ENCODE data around the gene HOXD10.
A peak's percentile ranks its signal among the peaks of the same experiment; 100 is the strongest.

HOXD10 gene

GRCh38 chr2:176132205-176133171, 15.9 kb downstream of the HOXD10 start:
- H3K36me3 ChIP-seq (ENCODE audit: control insufficient read depth, insufficient read depth, low read length): no peaks in the 10 kb centered on the region
- H3K9me3 ChIP-seq (ENCODE audit: control insufficient read depth, low read length): no peaks in the 10 kb centered on the region
- peaks cover 4% of the 10 kb centered on the region for H3K4me1 ChIP-seq (ENCODE audit: control insufficient read depth, insufficient read depth, low read length)
- WGBS, 2 experiments: 5% methylated on average over 33 of the region's 33 CpGs
- peaks cover 100% of the 10 kb centered on the region for H3K27me3 ChIP-seq (ENCODE audit: control insufficient read depth, insufficient read depth, low read length, poor library complexity, severe bottlenecking)
- no peak overlapping the region for H3K27ac ChIP-seq (ENCODE audit: insufficient read depth, low read depth, low read length, poor library complexity, severe bottlenecking)
- no peak overlapping the region for H3K4me3 ChIP-seq (ENCODE audit: insufficient read depth, low read depth, low read length)

DNA sequence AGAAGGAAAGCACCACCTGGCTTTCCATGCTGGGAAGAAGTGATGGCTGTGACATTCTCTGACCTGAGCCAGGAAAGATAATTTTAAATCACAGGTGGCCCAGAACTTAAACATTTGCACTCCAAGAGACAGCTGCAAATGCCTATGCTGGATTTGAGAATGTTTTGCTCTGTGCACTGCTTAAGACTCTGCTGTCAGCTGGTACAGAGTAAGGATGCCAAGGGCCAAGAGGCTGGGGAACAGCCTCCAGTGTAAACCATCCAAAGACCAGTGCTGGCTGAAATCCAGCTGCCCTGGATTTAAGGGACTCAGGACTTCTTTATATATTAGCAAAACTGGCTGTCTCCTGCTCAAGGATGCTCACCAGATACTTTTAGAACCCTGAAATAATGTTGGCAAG, 16.8 kb downstream of the HOXD10 start:
- H3K27me3 ChIP-seq (ENCODE audit: control insufficient read depth, insufficient read depth, low read length, poor library complexity, severe bottlenecking): peaks cover 100% of the 10 kb centered on the region
- H3K9me3 ChIP-seq (ENCODE audit: control insufficient read depth, low read length): no peaks in the 10 kb centered on the region
- H3K4me1 ChIP-seq (ENCODE audit: control insufficient read depth, insufficient read depth, low read length): peaks cover 4% of the 10 kb centered on the region
- H3K4me3 ChIP-seq (ENCODE audit: insufficient read depth, low read depth, low read length): no peak overlapping the region
- H3K27ac ChIP-seq (ENCODE audit: insufficient read depth, low read depth, low read length, poor library complexity, severe bottlenecking): no peak overlapping the region
- no peaks in the 10 kb centered on the region for H3K36me3 ChIP-seq (ENCODE audit: control insufficient read depth, insufficient read depth, low read length)

- no peak overlapping the region for H3K27ac ChIP-seq (ENCODE audit: insufficient read depth, low read depth, low read length, poor library complexity, severe bottlenecking)
- peaks cover 100% of the 10 kb centered on the region for H3K27me3 ChIP-seq (ENCODE audit: control insufficient read depth, insufficient read depth, low read length, poor library complexity, severe bottlenecking)
- H3K9me3 ChIP-seq (ENCODE audit: control insufficient read depth, low read length): no peaks in the 10 kb centered on the region
- 7 to 8% methylated on average over 4 of the region's 4 CpGs for WGBS, 2 experiments
- H3K36me3 ChIP-seq (ENCODE audit: control insufficient read depth, insufficient read depth, low read length): no peaks in the 10 kb centered on the region
- peaks cover 4% of the 10 kb centered on the region for H3K4me1 ChIP-seq (ENCODE audit: control insufficient read depth, insufficient read depth, low read length)
- no peak overlapping the region for H3K4me3 ChIP-seq (ENCODE audit: insufficient read depth, low read depth, low read length)
Observed at GRCh38 chr2:176134035-176134434, 17.5 kb downstream of the HOXD10 start.

DNA sequence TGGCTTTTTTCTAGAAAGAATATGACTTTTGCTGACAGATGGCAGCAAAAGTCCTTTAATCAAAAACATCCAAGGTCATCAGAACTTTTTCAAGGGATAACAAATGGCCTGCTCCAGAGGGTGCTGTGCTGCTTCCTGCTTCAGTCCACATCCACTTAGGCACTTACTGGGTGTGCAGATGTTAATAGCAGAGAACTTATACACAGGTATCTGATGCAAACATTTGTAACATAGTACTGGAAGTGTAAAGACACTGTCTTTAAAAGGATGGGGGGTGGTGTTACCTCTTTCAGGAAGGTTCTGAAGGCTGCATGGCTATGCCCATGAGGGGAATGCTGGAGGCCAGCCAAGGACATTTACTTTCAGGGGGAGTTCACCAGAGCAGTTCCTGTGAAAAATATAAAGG, 18.5 kb downstream of the HOXD10 start:
- peaks cover 100% of the 10 kb centered on the region for H3K27me3 ChIP-seq (ENCODE audit: control insufficient read depth, insufficient read depth, low read length, poor library complexity, severe bottlenecking)
- H3K36me3 ChIP-seq (ENCODE audit: control insufficient read depth, insufficient read depth, low read length): no peaks in the 10 kb centered on the region

DNA sequence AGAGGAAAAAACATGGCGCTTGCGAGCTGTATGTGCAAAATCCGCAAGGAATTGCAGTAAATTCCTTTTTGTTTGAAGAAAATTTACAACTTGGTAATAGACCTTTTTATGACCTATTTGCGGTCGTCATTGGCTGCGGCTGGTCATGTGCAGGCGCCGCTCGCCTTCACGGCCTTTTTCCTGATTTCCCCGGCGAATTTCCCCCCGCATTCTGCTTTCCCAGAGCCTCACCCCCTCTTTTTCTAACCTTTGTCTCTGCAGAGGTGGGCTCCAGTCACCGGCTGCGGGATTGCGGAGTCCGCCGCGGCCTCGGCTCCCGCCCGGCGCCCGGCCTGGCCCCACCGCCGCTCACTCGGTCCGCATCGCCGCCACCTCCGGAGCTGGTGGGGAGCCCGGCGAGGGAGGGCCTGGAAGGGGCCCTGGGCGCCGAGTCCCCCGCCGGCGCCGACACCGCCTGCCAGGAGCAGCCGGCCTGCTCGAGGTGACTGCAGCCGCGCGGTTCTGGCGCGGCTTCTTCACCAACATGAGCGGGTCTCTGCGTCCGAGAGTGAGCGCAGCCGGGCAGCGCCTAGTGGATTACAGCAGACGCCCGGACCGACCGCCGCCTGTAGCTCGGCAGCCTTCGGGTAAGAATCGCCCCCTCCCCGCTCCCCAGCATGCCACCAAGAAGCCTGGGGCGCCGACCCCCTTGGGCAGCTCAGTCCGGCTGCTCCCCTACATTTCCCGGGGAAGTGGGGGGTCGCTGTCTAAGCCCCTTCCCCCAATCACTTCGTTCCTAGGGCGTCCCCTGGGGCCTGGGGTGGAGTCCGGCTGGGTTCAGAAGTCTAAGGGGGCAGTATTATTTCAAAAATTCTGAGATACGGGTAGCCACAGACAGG, 20.0 kb downstream of the HOXD10 start:
- WGBS, 2 experiments: 1% methylated on average over 71 of the region's 71 CpGs
- no peak overlapping the region for H3K27ac ChIP-seq (ENCODE audit: insufficient read depth, low read depth, low read length, poor library complexity, severe bottlenecking)
- no peaks in the 10 kb centered on the region for H3K36me3 ChIP-seq (ENCODE audit: control insufficient read depth, insufficient read depth, low read length)
- H3K4me1 ChIP-seq (ENCODE audit: control insufficient read depth, insufficient read depth, low read length): no peaks in the 10 kb centered on the region
- peaks cover 100% of the 10 kb centered on the region for H3K27me3 ChIP-seq (ENCODE audit: control insufficient read depth, insufficient read depth, low read length, poor library complexity, severe bottlenecking)
- H3K4me3 ChIP-seq (ENCODE audit: insufficient read depth, low read depth, low read length): peak overlapping the region; percentile 11
- H3K9me3 ChIP-seq (ENCODE audit: control insufficient read depth, low read length): no peaks in the 10 kb centered on the region

More for the DNA sequence above, 18.5 kb downstream of the HOXD10 start:
- Histone ChIP-seq H3K9me3 (ENCODE audit: control insufficient read depth, low read length) (no peaks in the 10 kb centered on the region), H3K4me3 (ENCODE audit: insufficient read depth, low read depth, low read length) (no peak overlapping the region), H3K4me1 (ENCODE audit: control insufficient read depth, insufficient read depth, low read length) (peaks cover 4% of the 10 kb centered on the region), H3K27ac (ENCODE audit: insufficient read depth, low read depth, low read length, poor library complexity, severe bottlenecking) (no peak overlapping the region)

- H3K4me1 ChIP-seq (ENCODE audit: control insufficient read depth, insufficient read depth, low read length): no peaks in the 10 kb centered on the region
Observed at GRCh38 chr2:176137252-176137580, 20.6 kb downstream of the HOXD10 start.

GRCh38 chr2:176137906-176138305, 21.3 kb downstream of the HOXD10 start:
- WGBS, 2 experiments: 70% methylated on average over 8 of the region's 8 CpGs
- H3K4me3 ChIP-seq (ENCODE audit: insufficient read depth, low read depth, low read length): no peak overlapping the region
- H3K4me1 ChIP-seq (ENCODE audit: control insufficient read depth, insufficient read depth, low read length): no peaks in the 10 kb centered on the region
- H3K27ac ChIP-seq (ENCODE audit: insufficient read depth, low read depth, low read length, poor library complexity, severe bottlenecking): no peak overlapping the region
- no peaks in the 10 kb centered on the region for H3K9me3 ChIP-seq (ENCODE audit: control insufficient read depth, low read length)
- H3K27me3 ChIP-seq (ENCODE audit: control insufficient read depth, insufficient read depth, low read length, poor library complexity, severe bottlenecking): peaks cover 100% of the 10 kb centered on the region
- no peaks in the 10 kb centered on the region for H3K36me3 ChIP-seq (ENCODE audit: control insufficient read depth, insufficient read depth, low read length)

More at GRCh38 chr2:176137252-176137580, 20.6 kb downstream of the HOXD10 start:
- 2 to 10% methylated on average over 2 of the region's 2 CpGs for WGBS, 2 experiments
- H3K27ac ChIP-seq (ENCODE audit: insufficient read depth, low read depth, low read length, poor library complexity, severe bottlenecking): no peak overlapping the region
- H3K27me3 ChIP-seq (ENCODE audit: control insufficient read depth, insufficient read depth, low read length, poor library complexity, severe bottlenecking): peaks cover 100% of the 10 kb centered on the region
- H3K9me3 ChIP-seq (ENCODE audit: control insufficient read depth, low read length): no peaks in the 10 kb centered on the region
- no peak overlapping the region for H3K4me3 ChIP-seq (ENCODE audit: insufficient read depth, low read depth, low read length)
- H3K36me3 ChIP-seq (ENCODE audit: control insufficient read depth, insufficient read depth, low read length): no peaks in the 10 kb centered on the region

DNA sequence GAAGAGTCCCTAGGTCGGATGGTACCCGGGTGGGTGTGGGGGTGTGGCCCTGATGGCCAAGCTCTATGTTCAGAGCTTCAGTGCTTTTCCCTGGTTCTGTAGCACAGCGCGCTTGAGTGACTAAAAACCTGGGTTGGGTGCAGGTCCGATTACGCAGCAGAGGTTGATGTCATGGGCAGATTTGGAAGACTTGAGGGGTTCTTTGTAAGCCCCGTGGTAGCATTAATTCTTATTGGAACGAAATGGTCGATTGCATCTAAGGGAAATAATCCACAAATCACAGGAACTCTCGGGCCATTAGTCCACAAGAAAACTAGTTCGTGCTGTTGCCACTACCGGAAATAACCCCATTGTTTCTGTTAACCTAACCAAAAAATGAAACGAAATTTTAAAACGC, 21.9 kb downstream of the HOXD10 start:
- 60% methylated on average over 14 of the region's 14 CpGs for WGBS, 2 experiments
- no peak overlapping the region for H3K4me3 ChIP-seq (ENCODE audit: insufficient read depth, low read depth, low read length)

GRCh38 chr2:176138923-176139660, 22.5 kb downstream of the HOXD10 start:
- WGBS, 2 experiments: 72% methylated on average over 28 of the region's 28 CpGs
- Histone ChIP-seq H3K36me3 (ENCODE audit: control insufficient read depth, insufficient read depth, low read length) (no peaks in the 10 kb centered on the region), H3K9me3 (ENCODE audit: control insufficient read depth, low read length) (no peaks in the 10 kb centered on the region), H3K27me3 (ENCODE audit: control insufficient read depth, insufficient read depth, low read length, poor library complexity, severe bottlenecking) (peaks cover 100% of the 10 kb centered on the region), H3K4me1 (ENCODE audit: control insufficient read depth, insufficient read depth, low read length) (no peaks in the 10 kb centered on the region), H3K27ac (ENCODE audit: insufficient read depth, low read depth, low read length, poor library complexity, severe bottlenecking) (no peak overlapping the region), H3K4me3 (ENCODE audit: insufficient read depth, low read depth, low read length) (no peak overlapping the region)

More for the DNA sequence above, 21.9 kb downstream of the HOXD10 start:
- H3K9me3 ChIP-seq (ENCODE audit: control insufficient read depth, low read length): no peaks in the 10 kb centered on the region
- no peak overlapping the region for H3K27ac ChIP-seq (ENCODE audit: insufficient read depth, low read depth, low read length, poor library complexity, severe bottlenecking)
- H3K27me3 ChIP-seq (ENCODE audit: control insufficient read depth, insufficient read depth, low read length, poor library complexity, severe bottlenecking): peaks cover 100% of the 10 kb centered on the region
- no peaks in the 10 kb centered on the region for H3K36me3 ChIP-seq (ENCODE audit: control insufficient read depth, insufficient read depth, low read length)
- no peaks in the 10 kb centered on the region for H3K4me1 ChIP-seq (ENCODE audit: control insufficient read depth, insufficient read depth, low read length)

Data from ectodermal cell (in vitro differentiated cells).